ENCODE results near the gene KCNC2.

Gene KCNC2

DNA sequence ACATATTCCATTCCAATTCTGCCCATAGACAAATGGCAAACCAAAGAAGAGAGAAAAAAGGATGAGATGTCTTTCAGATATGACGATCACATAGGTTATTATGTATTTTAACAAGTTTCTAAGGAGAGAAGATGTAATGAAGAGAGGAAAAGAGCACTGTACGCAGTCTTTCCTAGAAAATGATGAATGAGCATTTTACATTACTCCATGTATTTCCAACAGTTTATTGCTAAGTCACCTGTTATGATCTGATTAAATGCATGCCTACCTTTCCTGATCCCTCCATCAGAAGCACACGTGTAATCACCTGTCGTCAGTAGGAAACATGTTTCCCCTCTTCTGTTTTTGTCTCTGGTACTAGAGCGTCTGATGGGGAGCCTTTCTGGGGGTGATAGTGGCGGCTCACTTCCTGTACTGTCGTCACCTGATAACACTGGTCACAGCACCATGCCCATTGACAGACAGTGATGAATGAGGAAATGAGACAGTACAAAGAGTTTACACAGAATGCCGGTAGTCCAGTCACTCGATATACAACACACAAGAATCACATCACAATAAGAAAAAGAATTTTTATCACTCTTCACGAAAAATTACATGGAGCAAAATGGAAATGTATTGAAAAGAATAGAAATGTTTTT, 161.6 kb downstream of the KCNC2 start:
- no peak for DNase-seq

DNA sequence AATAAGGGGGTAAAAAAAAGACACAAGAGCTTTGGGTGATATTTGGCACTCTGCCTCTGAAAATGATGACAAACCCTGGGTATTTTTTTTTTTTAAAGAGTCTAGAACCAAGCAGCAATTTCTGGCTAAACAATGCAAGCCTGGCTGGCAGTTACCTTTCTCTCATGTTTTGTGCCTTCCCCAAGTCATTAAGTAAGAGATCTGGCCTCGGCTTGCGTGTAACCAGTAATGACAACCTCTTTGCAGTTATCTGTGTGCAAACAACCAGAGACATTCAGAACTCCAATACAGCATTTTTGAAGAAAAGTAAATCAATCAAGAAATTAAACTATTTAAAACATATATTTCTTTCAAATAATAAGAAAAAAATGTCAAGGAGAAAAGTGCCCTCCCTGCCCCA, 167.5 kb downstream of the KCNC2 start:
- no peak for DNase-seq

DNA sequence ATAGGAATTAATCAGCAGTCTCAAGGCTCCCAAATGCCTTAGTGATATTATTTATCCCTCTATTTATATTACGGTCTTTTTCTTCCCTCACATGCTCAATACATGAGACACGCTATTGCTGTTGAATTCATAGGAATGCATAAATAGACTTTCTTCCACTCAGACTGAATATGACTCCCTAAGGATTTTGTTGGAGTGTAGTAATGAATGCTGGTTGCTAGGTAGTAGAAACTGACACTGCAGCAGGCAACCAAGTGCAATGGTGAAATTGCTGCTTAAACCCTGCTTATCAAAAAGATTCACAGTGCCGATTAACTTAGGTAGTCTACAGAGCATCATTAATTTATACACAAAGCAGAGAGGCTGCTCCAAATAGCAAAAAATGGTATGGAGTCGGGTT, 168.2 kb downstream of the KCNC2 start:
- no peak for DNase-seq

DNA sequence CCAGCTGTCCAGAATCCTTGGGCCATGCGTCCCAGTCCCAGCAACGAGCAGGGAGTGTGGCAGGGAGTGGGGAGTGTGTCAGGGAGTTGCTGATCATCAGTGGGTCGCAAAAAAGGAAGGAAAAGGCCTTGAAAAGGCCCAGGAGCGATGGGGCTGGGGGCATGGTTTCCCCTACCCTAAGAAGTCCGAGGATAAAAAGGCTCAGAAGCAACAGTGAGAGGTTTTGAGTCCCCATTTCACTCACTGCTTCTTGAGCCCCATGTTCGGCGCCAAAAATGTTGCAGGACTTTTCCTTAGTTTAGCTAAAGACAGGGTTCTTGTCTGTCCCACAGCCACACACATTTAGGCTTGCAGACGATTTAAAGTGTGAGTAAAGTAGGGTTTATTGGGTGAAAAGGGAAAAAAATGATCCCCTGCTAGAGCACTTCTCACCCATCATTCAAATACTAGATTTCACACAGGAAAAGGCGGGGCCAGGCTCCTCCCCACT, 189.5 kb downstream of the KCNC2 start:
- no peak for DNase-seq

DNA sequence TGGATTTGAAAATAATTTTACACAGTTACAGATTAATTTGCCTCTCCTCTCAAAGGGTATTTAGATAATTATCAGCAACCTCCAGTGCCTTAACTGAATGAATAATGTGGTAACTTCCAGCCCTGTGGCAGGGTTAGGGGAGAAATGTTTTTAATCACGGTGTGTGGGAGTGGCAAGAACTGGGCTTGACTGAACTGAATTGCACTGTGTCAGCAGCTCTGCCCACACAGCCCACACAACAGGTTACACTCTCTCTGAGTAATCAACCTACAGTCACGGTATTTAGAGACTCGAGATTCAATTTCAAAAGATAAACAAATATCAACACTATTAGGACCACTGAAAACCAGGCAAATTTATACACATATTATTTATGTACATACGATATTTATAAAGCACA, 198.5 kb downstream of the KCNC2 start:
- DNase-seq, result no peak

DNA sequence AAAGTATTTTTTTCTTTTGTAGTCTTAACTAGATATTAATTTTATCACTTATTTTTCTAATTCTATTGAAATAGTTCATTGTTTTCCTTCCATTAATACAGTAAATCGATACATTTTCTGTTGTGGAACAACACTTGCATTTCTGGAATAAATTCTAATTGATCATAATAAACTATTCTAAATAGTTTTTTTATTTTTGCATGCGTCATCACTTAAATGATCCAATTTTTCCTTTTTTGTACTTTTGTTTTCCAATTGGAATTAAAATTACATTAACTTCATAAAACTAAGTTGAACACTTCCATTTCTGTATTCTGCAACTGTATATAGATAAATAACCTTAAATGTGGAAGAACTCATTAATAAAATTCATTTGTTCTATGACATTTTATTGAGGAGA, 202.5 kb downstream of the KCNC2 start:
- no peak for DNase-seq

DNA sequence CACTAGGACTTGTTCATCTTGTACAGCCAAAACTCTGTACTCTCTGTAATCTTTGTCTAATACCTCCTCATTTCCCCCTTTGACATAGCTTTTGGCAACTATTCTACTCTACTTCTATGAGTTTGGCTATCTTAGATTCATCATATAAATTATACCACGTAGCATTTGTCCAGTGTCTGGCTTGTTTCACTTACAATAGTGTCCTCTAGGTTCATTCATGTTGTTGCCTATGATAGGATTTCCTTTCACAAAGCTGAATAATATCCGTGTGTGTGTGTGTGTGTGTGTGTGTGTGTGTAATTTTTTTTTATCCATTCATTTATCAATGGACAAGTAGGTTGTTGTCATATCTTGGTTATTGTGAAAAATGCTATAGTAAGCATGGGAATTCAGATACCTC, 209.5 kb downstream of the KCNC2 start:
- no peak for DNase-seq

DNA sequence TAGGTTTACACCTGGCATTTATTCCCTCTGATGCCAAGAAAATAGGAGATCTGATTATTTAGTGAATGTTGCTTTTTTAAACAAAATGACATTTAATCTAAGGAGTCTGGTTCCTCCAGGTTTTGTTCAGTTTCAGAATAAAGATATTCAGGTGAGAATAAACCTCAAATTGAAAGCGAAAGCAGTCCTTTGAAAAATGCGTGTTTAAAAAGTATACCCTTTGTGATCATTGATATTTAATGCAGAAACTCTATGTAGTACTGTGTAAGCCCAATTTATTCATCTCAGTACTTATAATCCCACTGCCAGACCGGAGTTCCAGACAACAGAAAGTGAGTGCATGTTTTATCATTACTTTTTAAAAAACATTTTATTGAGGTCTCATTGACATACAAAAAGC, 210.2 kb downstream of the KCNC2 start:
- no peak for DNase-seq

Measured in activated CD4-positive, alpha-beta T cell treated with anti-CD3 and anti-CD28 coated beads for 48 hours (primary cell).